Keratinocyte (primary cell): ENCODE data around the gene ESR2.

Experiments used
- EZH2 ChIP-seq: IDR thresholded peaks from one replicate; pipeline ENCODE4 v1.6.1; 2012; ENCODE audit warnings: inconsistent platforms, mild to moderate bottlenecking, low read length, moderate library complexity
- TF ChIP-seq, protein P1 (sequence below), 3 experiments: IDR thresholded peaks in 1 of 3; conservative IDR thresholded peaks in 1 of 3; optimal IDR thresholded peaks in 1 of 3; 2 replicates in 2 of 3; 3 replicates in 1 of 3; pipeline versions ENCODE3 to v1.5.1; 2011; ENCODE audit warnings: low read length in 3 of 3, mild to moderate bottlenecking in 3 of 3, moderate library complexity in 2 of 3, control low read depth in 1 of 3, inconsistent platforms in 1 of 3; ENCODE audit not compliant: insufficient read depth in 2 of 3; ENCODE audit errors: extremely low read depth in 1 of 3

DNA sequence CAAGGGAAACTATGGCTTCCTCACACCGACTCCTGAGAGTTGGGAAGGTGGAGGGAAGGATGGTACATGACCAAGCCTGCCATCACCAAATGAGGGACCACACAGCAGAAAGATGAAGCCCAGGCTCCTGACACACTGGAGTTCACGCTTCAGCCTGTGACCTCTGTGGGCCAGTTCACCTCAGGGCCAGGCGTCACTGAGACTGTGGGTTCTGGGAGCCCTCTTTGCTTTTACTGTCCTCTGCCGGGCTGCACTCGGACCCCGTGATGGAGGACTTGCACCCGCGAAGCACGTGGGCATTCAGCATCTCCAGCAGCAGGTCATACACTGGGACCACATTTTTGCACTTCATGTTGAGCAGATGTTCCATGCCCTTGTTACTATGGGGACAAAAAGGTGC, 61.2 kb downstream of the ESR2 start:
- TF ChIP-seq, protein P1, sequence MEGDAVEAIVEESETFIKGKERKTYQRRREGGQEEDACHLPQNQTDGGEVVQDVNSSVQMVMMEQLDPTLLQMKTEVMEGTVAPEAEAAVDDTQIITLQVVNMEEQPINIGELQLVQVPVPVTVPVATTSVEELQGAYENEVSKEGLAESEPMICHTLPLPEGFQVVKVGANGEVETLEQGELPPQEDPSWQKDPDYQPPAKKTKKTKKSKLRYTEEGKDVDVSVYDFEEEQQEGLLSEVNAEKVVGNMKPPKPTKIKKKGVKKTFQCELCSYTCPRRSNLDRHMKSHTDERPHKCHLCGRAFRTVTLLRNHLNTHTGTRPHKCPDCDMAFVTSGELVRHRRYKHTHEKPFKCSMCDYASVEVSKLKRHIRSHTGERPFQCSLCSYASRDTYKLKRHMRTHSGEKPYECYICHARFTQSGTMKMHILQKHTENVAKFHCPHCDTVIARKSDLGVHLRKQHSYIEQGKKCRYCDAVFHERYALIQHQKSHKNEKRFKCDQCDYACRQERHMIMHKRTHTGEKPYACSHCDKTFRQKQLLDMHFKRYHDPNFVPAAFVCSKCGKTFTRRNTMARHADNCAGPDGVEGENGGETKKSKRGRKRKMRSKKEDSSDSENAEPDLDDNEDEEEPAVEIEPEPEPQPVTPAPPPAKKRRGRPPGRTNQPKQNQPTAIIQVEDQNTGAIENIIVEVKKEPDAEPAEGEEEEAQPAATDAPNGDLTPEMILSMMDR (optimal IDR thresholded peaks at IDR 0.05 in 1 of 3, IDR thresholded peaks at IDR 0.05 in 1 of 3, conservative IDR thresholded peaks at IDR 0.05 in 1 of 3; ENCODE audit: extremely low read depth in 1 of 3, insufficient read depth in 2 of 3, low read length in 3 of 3): no peak
- no peak for TF ChIP-seq EZH2
